ENCODE results near the gene KIFBP.
"Not testable (repeated sequence)": the region's sequence is repeated elsewhere in the genome, so short reads cannot be mapped to it uniquely, and the experiment has no call there.

Gene KIFBP, protein sequence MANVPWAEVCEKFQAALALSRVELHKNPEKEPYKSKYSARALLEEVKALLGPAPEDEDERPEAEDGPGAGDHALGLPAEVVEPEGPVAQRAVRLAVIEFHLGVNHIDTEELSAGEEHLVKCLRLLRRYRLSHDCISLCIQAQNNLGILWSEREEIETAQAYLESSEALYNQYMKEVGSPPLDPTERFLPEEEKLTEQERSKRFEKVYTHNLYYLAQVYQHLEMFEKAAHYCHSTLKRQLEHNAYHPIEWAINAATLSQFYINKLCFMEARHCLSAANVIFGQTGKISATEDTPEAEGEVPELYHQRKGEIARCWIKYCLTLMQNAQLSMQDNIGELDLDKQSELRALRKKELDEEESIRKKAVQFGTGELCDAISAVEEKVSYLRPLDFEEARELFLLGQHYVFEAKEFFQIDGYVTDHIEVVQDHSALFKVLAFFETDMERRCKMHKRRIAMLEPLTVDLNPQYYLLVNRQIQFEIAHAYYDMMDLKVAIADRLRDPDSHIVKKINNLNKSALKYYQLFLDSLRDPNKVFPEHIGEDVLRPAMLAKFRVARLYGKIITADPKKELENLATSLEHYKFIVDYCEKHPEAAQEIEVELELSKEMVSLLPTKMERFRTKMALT

GRCh38 chr10:68988530-68989316 lies at the start of gene KIFBP:
Gene KIFBP (plus strand): TSS chr10:68988803. CDS start chr10:68988833, 30 bp downstream.
- TF ChIP-seq, protein P1, sequence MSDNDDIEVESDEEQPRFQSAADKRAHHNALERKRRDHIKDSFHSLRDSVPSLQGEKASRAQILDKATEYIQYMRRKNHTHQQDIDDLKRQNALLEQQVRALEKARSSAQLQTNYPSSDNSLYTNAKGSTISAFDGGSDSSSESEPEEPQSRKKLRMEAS (IDR thresholded peaks at IDR 0.05; ENCODE audit: low read depth, low read length) = peak; percentile 78
- TF ChIP-seq MYC (IDR thresholded peaks at IDR 0.05; ENCODE audit: low read depth, low read length) = no peak; the same call in none of the 2 replicates
- TF ChIP-seq POLR2A (IDR thresholded peaks at IDR 0.05; ENCODE audit: extremely low read depth, insufficient read length) = peak; percentile 70
- TF ChIP-seq CTCF (IDR thresholded peaks at IDR 0.05; ENCODE audit: low read depth, low read length) = peak; percentile 17
- peak within 1 kb of the TSS; percentile 86 for H3K4me3 ChIP-seq (ENCODE audit: low read depth, low read length)
- peak; percentile 98 for DNase-seq (ENCODE audit: low read depth)

GRCh38 chr10:68938884-68939283 lies 49.7 kb upstream of the KIFBP start:
- H3K4me3 ChIP-seq (ENCODE audit: low read depth, low read length) = no peak overlapping the region
- TF ChIP-seq, protein P1 (IDR thresholded peaks at IDR 0.05; ENCODE audit: low read depth, low read length) = no peak
- TF ChIP-seq POLR2A (IDR thresholded peaks at IDR 0.05; ENCODE audit: extremely low read depth, insufficient read length) (no peak), MYC (IDR thresholded peaks at IDR 0.05; ENCODE audit: low read depth, low read length) (no peak), CTCF (IDR thresholded peaks at IDR 0.05; ENCODE audit: low read depth, low read length) (no peak)
- no peak for DNase-seq (ENCODE audit: low read depth)

- not testable (repeated sequence) for H3K4me3 ChIP-seq (ENCODE audit: low read depth, low read length); DNase-seq (ENCODE audit: low read depth)
These were observed 47.7 kb upstream of the KIFBP start for GRCh38 chr10:68940917-68941316.

- no peak for DNase-seq (ENCODE audit: low read depth)
- TF ChIP-seq MYC (IDR thresholded peaks at IDR 0.05; ENCODE audit: low read depth, low read length) (no peak), POLR2A (IDR thresholded peaks at IDR 0.05; ENCODE audit: extremely low read depth, insufficient read length) (no peak), CTCF (IDR thresholded peaks at IDR 0.05; ENCODE audit: low read depth, low read length) (no peak)
- TF ChIP-seq, protein P1 (IDR thresholded peaks at IDR 0.05; ENCODE audit: low read depth, low read length) = no peak
- no peak overlapping the region for H3K4me3 ChIP-seq (ENCODE audit: low read depth, low read length)
These were observed 38.0 kb upstream of the KIFBP start for GRCh38 chr10:68950598-68950997.

GRCh38 chr10:68954904-68955303 lies 33.7 kb upstream of the KIFBP start:
- peak overlapping the region; percentile 85 for H3K4me3 ChIP-seq (ENCODE audit: low read depth, low read length)
- DNase-seq (ENCODE audit: low read depth) = no peak

More at GRCh38 chr10:68954904-68955303, 33.7 kb upstream of the KIFBP start:
- TF ChIP-seq, protein P1 (IDR thresholded peaks at IDR 0.05; ENCODE audit: low read depth, low read length) = no peak
- TF ChIP-seq MYC (IDR thresholded peaks at IDR 0.05; ENCODE audit: low read depth, low read length) (no peak), POLR2A (IDR thresholded peaks at IDR 0.05; ENCODE audit: extremely low read depth, insufficient read length) (no peak), CTCF (IDR thresholded peaks at IDR 0.05; ENCODE audit: low read depth, low read length) (no peak)

All from NB4 (cell line).